Measurements from ENCODE around the gene OSTC.

- TF ChIP-seq CTCF (IDR thresholded peaks at IDR 0.05; ENCODE audit: low read depth, low read length) (no peak), EZH2phosphoT487 (IDR thresholded peaks at IDR 0.05; ENCODE audit: low read depth) (no peak)
Measured at GRCh38 chr4:108644237-108644636, 6.2 kb upstream of the OSTC start.
